ENCODE results near the gene MBD6. TPM values are rescaled to one million over a fixed set of nuclear protein-coding genes. Genes with fewer than 3 reads are reported as not detected.

MBD6 gene
- polyA plus RNA-seq, 1 donor = 43.1 TPM

DNA sequence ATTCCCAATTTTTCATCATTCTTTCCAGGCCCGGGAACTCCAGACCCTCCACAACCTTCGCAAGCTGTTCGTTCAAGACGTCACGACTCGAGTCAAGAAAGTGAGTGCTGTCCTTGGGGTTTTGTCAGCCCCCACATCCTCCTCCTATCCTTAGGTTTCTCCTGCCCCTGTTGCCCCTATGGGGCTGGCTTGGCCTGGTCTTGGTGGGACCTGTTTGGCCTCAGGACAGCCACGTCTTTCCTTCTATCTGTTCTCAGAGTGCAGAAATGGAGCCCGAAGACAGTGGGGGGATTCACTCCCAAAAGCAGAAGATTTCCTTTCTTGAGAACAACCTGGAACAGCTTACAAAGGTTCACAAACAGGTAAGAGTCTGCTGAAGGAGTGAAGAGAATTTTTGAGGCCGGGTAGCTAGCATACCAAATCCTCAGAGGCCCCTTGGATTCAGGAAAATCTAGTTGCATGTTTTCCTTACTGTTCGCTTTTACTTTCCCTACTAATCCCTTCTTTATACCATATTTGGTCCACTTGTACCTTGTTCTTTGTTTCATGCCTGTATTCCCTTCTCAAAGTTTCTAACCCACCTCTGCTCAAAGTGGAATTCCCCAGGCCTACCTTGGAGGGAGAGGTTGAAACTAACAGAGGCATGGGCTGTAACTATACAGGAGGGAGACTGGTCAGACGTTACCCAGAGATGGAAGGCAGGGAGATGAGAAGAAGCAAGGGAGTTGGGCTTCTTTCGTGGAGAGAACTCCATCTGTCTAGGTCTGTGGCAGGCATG, 55.5 kb downstream of the MBD6 start:
- no peak for DNase-seq (ENCODE audit: low read depth)

DNA sequence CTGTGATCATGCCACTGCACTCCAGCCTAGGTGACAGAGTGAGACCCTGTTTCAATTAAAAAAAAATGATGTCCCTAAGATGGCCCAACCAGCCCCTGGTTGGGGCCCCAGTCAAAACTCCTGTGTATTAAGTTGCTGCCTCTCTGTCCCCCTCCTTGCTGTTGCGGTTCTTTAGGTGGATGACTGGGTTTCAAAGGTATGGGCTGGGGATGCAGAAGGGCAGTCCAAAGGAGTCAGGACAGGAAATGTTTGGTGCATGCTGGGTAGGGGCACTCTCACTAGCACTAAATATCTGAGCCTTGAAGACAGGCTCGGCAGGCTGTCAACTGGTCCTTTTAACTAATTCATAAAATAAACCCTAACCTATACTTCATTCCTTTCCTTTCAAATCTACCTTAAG, 56.4 kb downstream of the MBD6 start:
- no peak for DNase-seq (ENCODE audit: low read depth)

Other genes starting within 250 kb of the MBD6 start
- 50.1 TPM for gene R3HDM2, start 91.8 kb upstream of the MBD6 start, polyA plus RNA-seq (ENCODE audit: insufficient read length)
- 0.25 TPM for gene INHBC, start 88.0 kb upstream of the MBD6 start, polyA plus RNA-seq (ENCODE audit: insufficient read length)
- gene INHBE, start 67.5 kb upstream of the MBD6 start, polyA plus RNA-seq (ENCODE audit: insufficient read length) = 3.8 TPM
- gene GLI1, start 63.0 kb upstream of the MBD6 start, polyA plus RNA-seq (ENCODE audit: insufficient read length) = 11.2 TPM
- 4.2 TPM for gene ARHGAP9, start 43.0 kb upstream of the MBD6 start, polyA plus RNA-seq (ENCODE audit: insufficient read length)
- gene MARS1, start 34.8 kb upstream of the MBD6 start, polyA plus RNA-seq (ENCODE audit: insufficient read length) = 83.8 TPM
- gene DDIT3, start 2.3 kb upstream of the MBD6 start, polyA plus RNA-seq (ENCODE audit: insufficient read length) = 12.6 TPM
- 148 TPM for gene DCTN2, start 24.4 kb downstream of the MBD6 start, polyA plus RNA-seq (ENCODE audit: insufficient read length)
- 0.03 TPM for gene KIF5A, start 27.2 kb downstream of the MBD6 start, polyA plus RNA-seq (ENCODE audit: insufficient read length)
- gene PIP4K2C, start 68.4 kb downstream of the MBD6 start, polyA plus RNA-seq (ENCODE audit: insufficient read length) = 10.6 TPM
- gene DTX3, start 82.0 kb downstream of the MBD6 start, polyA plus RNA-seq (ENCODE audit: insufficient read length) = 22.4 TPM
- gene ARHGEF25, start 88.6 kb downstream of the MBD6 start, polyA plus RNA-seq (ENCODE audit: insufficient read length) = 25.4 TPM
- gene B4GALNT1, start 110.4 kb downstream of the MBD6 start, polyA plus RNA-seq (ENCODE audit: insufficient read length) = 2.1 TPM
- gene OS9, start 171.3 kb downstream of the MBD6 start, polyA plus RNA-seq (ENCODE audit: insufficient read length) = 107 TPM
- gene AGAP2, start 215.9 kb downstream of the MBD6 start, polyA plus RNA-seq (ENCODE audit: insufficient read length) = 8.2 TPM
- gene TSPAN31, start 222.2 kb downstream of the MBD6 start, polyA plus RNA-seq (ENCODE audit: insufficient read length) = 40.9 TPM
- 134 TPM for gene CDK4, start 229.5 kb downstream of the MBD6 start, polyA plus RNA-seq (ENCODE audit: insufficient read length)
- gene MARCHF9, start 232.3 kb downstream of the MBD6 start, polyA plus RNA-seq (ENCODE audit: insufficient read length) = 8.3 TPM
- gene CYP27B1, start 244.3 kb downstream of the MBD6 start, polyA plus RNA-seq (ENCODE audit: insufficient read length) = 0.86 TPM
- gene METTL1, start 249.3 kb downstream of the MBD6 start, polyA plus RNA-seq (ENCODE audit: insufficient read length) = 24.4 TPM
- gene EEF1AKMT3, start 249.8 kb downstream of the MBD6 start, polyA plus RNA-seq (ENCODE audit: insufficient read length) = 6.9 TPM